GM12873 (cell line): Measurements from ENCODE around the gene NUP214.

Source experiments
- CTCF ChIP-seq: IDR thresholded peaks from 2 replicates; pipeline ENCODE4 v1.5.1; 2012; ENCODE audit warnings: low read depth, mild to moderate bottlenecking, moderate library complexity, low read length, control low read depth; ENCODE audit not compliant: insufficient read depth; ENCODE audit errors: missing control alignments

Gene NUP214

GRCh38 chr9:131104016-131104740 lies 21.2 kb upstream of the NUP214 start:
- TF ChIP-seq CTCF, result no peak

GRCh38 chr9:131105952-131106351 lies 19.4 kb upstream of the NUP214 start:
- no peak for TF ChIP-seq CTCF

GRCh38 chr9:131107760-131108159 lies 17.6 kb upstream of the NUP214 start:
- TF ChIP-seq CTCF, result no peak

GRCh38 chr9:131111186-131111853 lies 14.1 kb upstream of the NUP214 start:
- TF ChIP-seq CTCF, result no peak

GRCh38 chr9:131111854-131112311 lies 13.5 kb upstream of the NUP214 start:
- TF ChIP-seq CTCF, result no peak

GRCh38 chr9:131112374-131113154 lies 12.8 kb upstream of the NUP214 start:
- TF ChIP-seq CTCF, result no peak

GRCh38 chr9:131113655-131114054 lies 11.7 kb upstream of the NUP214 start:
- no peak for TF ChIP-seq CTCF
